GM23338 (cell line): ENCODE data around the gene DGKD. TPM values are rescaled to one million over a fixed set of nuclear protein-coding genes. Genes with fewer than 3 reads are reported as not detected.

Experiments used
- ATAC-seq: fragments of 200-7000 bp; cut with Tn5 transposase; 3 replicates; pipeline ENCODE4 v1.9.1; 2020
- DNase-seq: peaks from one replicate; pipeline ENCODE4 v3.0.0-alpha.2; 2015; ENCODE audit warnings: low spot score
- H2AFZ ChIP-seq: fragments of 200-600 bp; sonication (generic); 2 replicates; pipeline ENCODE4 v1.8.0; 2016; ENCODE audit warnings: antibody characterized with exemption, mild to moderate bottlenecking, moderate library complexity
- H3F3A ChIP-seq: fragments of 200-600 bp; sonication (generic); replicated peaks from 2 replicates; pipeline ENCODE4 v1.8.0; 2017; ENCODE audit warnings: antibody characterized with exemption, mixed run types, low read depth
- H3K27ac ChIP-seq: fragments of 200-600 bp; sonication (generic); 2 replicates; pipeline ENCODE4 v1.6.1; 2016; ENCODE audit warnings: low read depth
- H3K27me3 ChIP-seq: fragments of 200-600 bp; sonication (generic); 2 replicates; pipeline ENCODE4 v1.8.0; 2016; ENCODE audit warnings: mild to moderate bottlenecking, mixed run types, moderate library complexity; ENCODE audit not compliant: insufficient read depth
- H3K36me3 ChIP-seq: fragments of 200-600 bp; sonication (generic); 2 replicates; pipeline ENCODE4 v1.8.0; 2016; ENCODE audit warnings: mild to moderate bottlenecking; ENCODE audit not compliant: insufficient read depth
- H3K4me1 ChIP-seq: fragments of 200-600 bp; sonication (generic); 2 replicates; pipeline ENCODE4 v1.8.0; 2016; ENCODE audit warnings: mild to moderate bottlenecking, moderate library complexity; ENCODE audit not compliant: insufficient read depth
- H3K4me2 ChIP-seq: fragments of 200-600 bp; sonication (generic); 2 replicates; pipeline ENCODE4 v1.7.1; 2017; ENCODE audit warnings: mixed run types
- H3K4me3 ChIP-seq: fragments of 200-600 bp; sonication (generic); 2 replicates; pipeline ENCODE4 v1.6.1; 2016; ENCODE audit warnings: mixed run types
- H3K79me2 ChIP-seq: fragments of 200-600 bp; sonication (generic); replicated peaks from 2 replicates; pipeline ENCODE4 v1.8.0; 2017; ENCODE audit warnings: mild to moderate bottlenecking; ENCODE audit not compliant: insufficient read depth
- H3K9me2 ChIP-seq: fragments of 200-600 bp; sonication (generic); 2 replicates; pipeline ENCODE4 v1.8.0; 2017; ENCODE audit not compliant: insufficient read depth
- H4K20me1 ChIP-seq: fragments of 200-600 bp; sonication (generic); replicated peaks from 2 replicates; pipeline ENCODE4 v1.8.0; 2017; ENCODE audit warnings: mild to moderate bottlenecking; ENCODE audit not compliant: insufficient read depth
- H3K27ac Mint-ChIP-seq: 2 replicates; pipeline ENCODE4 v1.8.0; 2020; ENCODE audit warnings: inconsistent platforms, mild to moderate bottlenecking, moderate library complexity, mixed read lengths
- H3K27me3 Mint-ChIP-seq: 3 replicates; pipeline ENCODE4 v1.8.0; 2022; ENCODE audit warnings: low read depth, mild to moderate bottlenecking, moderate library complexity, mixed read lengths, inconsistent platforms; ENCODE audit not compliant: insufficient read depth, poor library complexity
- H3K36me3 Mint-ChIP-seq: 3 replicates; pipeline ENCODE4 v1.8.0; 2021; ENCODE audit warnings: low read depth, mild to moderate bottlenecking, inconsistent platforms, moderate library complexity, mixed read lengths
- H3K4me1 Mint-ChIP-seq: 3 replicates; pipeline ENCODE4 v1.8.0; 2020; ENCODE audit warnings: mild to moderate bottlenecking, inconsistent platforms, mixed read lengths
- H3K4me3 Mint-ChIP-seq: 3 replicates; pipeline ENCODE4 v1.8.0; 2021; ENCODE audit warnings: moderate library complexity, mild to moderate bottlenecking, inconsistent platforms, mixed read lengths
- H3K9me3 Mint-ChIP-seq: 3 replicates; pipeline ENCODE4 v1.8.0; 2020; ENCODE audit warnings: moderate library complexity, mild to moderate bottlenecking, inconsistent platforms, mixed read lengths
- CREB1 ChIP-seq: fragments of 250-450 bp; sonication (Bioruptor Pico); IDR thresholded peaks from 2 replicates; pipeline ENCODE4 v1.5.0; 2020; ENCODE audit warnings: low read depth, mild to moderate bottlenecking, moderate library complexity
- CTCF ChIP-seq, 2 experiments: fragments of 200-600 bp in 1 of 2; sonication (generic) in 1 of 2; conservative IDR thresholded peaks; 2 replicates each; pipeline versions ENCODE4 v1.5.1 to v1.6.1; 2016 to 2017; ENCODE audit warnings: antibody characterized with exemption in 2 of 2, low read depth in 2 of 2, mild to moderate bottlenecking in 2 of 2, moderate library complexity in 1 of 2
- ETS1 ChIP-seq: IDR thresholded peaks from 2 replicates; pipeline ENCODE4 v1.6.1; 2016; ENCODE audit warnings: antibody characterized with exemption
- EZH2 ChIP-seq: fragments of 200-600 bp; sonication (generic); IDR thresholded peaks from one replicate; pipeline ENCODE4 v1.8.0; 2017; ENCODE audit warnings: antibody characterized with exemption, mild to moderate bottlenecking, low read depth; ENCODE audit not compliant: unreplicated experiment
- EZH2phosphoT487 ChIP-seq: fragments of 200-600 bp; sonication (generic); IDR thresholded peaks from one replicate; pipeline ENCODE4 v1.8.1; 2018; ENCODE audit warnings: antibody characterized with exemption; ENCODE audit not compliant: unreplicated experiment
- JUNB ChIP-seq: IDR thresholded peaks from one replicate; pipeline ENCODE4 v1.6.1; 2016; ENCODE audit warnings: antibody characterized with exemption; ENCODE audit not compliant: unreplicated experiment
- NANOG ChIP-seq: IDR thresholded peaks from 2 replicates; pipeline ENCODE4 v1.6.1; 2016; ENCODE audit warnings: antibody characterized with exemption, borderline replicate concordance
- POLR2AphosphoS5 ChIP-seq: IDR thresholded peaks from 2 replicates; pipeline ENCODE4 v1.6.1; 2016; ENCODE audit warnings: antibody characterized with exemption, low read depth
- REST ChIP-seq: IDR thresholded peaks from one replicate; pipeline ENCODE4 v1.6.1; 2018; ENCODE audit warnings: antibody characterized with exemption; ENCODE audit not compliant: unreplicated experiment
- STAT1 ChIP-seq: IDR thresholded peaks from one replicate; pipeline ENCODE4 v1.6.1; 2016; ENCODE audit warnings: antibody characterized with exemption; ENCODE audit not compliant: unreplicated experiment
- ZNF114 ChIP-seq: fragments of 250-450 bp; sonication (Bioruptor Pico); IDR thresholded peaks from 2 replicates; pipeline ENCODE4 v1.5.0; 2020; ENCODE audit warnings: mild to moderate bottlenecking, moderate library complexity
- ZNF331 ChIP-seq: fragments of 250-450 bp; sonication (Bioruptor Pico); IDR thresholded peaks from 2 replicates; pipeline ENCODE4 v1.5.0; 2020; ENCODE audit warnings: low read depth, mild to moderate bottlenecking, moderate library complexity
- ZNF462 ChIP-seq: fragments of 250-450 bp; sonication (Bioruptor Pico); IDR thresholded peaks from 2 replicates; pipeline ENCODE4 v1.5.0; 2020; ENCODE audit warnings: mild to moderate bottlenecking, moderate library complexity
- polyA plus RNA-seq: library from polyadenylated mRNA; unstranded; fragments of >200 nt; fragmentation: Nextera tagmentation; extraction: Ambion mirVana; gene quantifications from 2 replicates; pipeline ENCODE4 v1.2.1, GENCODE V29; 2016
- total RNA-seq: library from RNA; depleted of rRNA; stranded (reverse); fragments of >200 nt; shearing (Covaris generic); gene quantifications from 2 replicates; pipeline ENCODE4 v1.2.3, GENCODE V29; 2014

Gene DGKD
- total and polyA plus RNA-seq, 2 experiments from 2014 or later = 11.1 to 23.4 TPM

- DNase-seq = no peak
Observed at GRCh38 chr2:233462826-233463470, 108.7 kb downstream of the DGKD start.

More at GRCh38 chr2:233462826-233463470, 108.7 kb downstream of the DGKD start:
- Mint-ChIP-seq H3K9me3 (peaks cover 2% of the 10 kb centered on the region; the same call in 1 of the 3 replicates), H3K36me3 (peaks cover 32% of the 10 kb centered on the region), H3K27ac (no peak overlapping the region), H3K4me1 (no peaks in the 10 kb centered on the region; the same call in 2 of the 3 replicates), H3K27me3 (peaks cover 9% of the 10 kb centered on the region), H3K4me3 (no peak overlapping the region)
- H2AFZ ChIP-seq = no peak overlapping the region
- H3K79me2 ChIP-seq = no peaks in the 10 kb centered on the region
- no peaks in the 10 kb centered on the region for H3F3A ChIP-seq
- no peak overlapping the region for H3K4me2 ChIP-seq
- no peak for ATAC-seq
- no peaks in the 10 kb centered on the region for H3K9me2 ChIP-seq
- H3K4me1 ChIP-seq = no peaks in the 10 kb centered on the region
- no peak overlapping the region for H3K27ac ChIP-seq
- H3K27me3 ChIP-seq = no peaks in the 10 kb centered on the region
- TF ChIP-seq EZH2 (no peak), REST (no peak), ZNF114 (no peak), NANOG (no peak), ETS1 (no peak), POLR2AphosphoS5 (no peak), JUNB (no peak), CREB1 (no peak), CTCF (conservative IDR thresholded peaks at IDR 0.05; ENCODE audit: low read depth in 2 of 2) (no peak), ZNF462 (CRISPR knock-in tag) (no peak), EZH2phosphoT487 (no peak), STAT1 (no peak), ZNF331 (no peak)
- H3K4me3 ChIP-seq = no peak overlapping the region
- H4K20me1 ChIP-seq = no peaks in the 10 kb centered on the region
- H3K36me3 ChIP-seq = 0 out of 2 replicates have a peak, but pooled peaks cover 3% of the 10 kb centered on the region
